IMR-90 (cell line): ENCODE data around the gene HAO2. TPM values are rescaled to one million over a fixed set of nuclear protein-coding genes. Genes with fewer than 3 reads are reported as not detected.

ENCODE experiments used
- ATAC-seq: fragments of 200-7000 bp; cut with Tn5 transposase; 2 replicates; pipeline ENCODE4 v1.9.1; 2020; ENCODE audit warnings: low read depth, mild to moderate bottlenecking, moderate library complexity
- BruUV-seq: library from RNA; stranded (reverse); fragments of 400-500 nt; replicated peaks from 2 replicates; lab custom pipeline; 2021; lab: Mats Ljungman, UMichigan
- CTCF ChIA-PET: fragments of 300-600 bp; formaldehyde crosslinking; extraction: SDS; loops from one replicate; lab custom pipeline; 2021; ENCODE audit warnings: antibody characterized with exemption; lab: Yijun Ruan, JAX
- POLR2A ChIA-PET: fragments of 300-600 bp; sonication (Branson Sonifier 250); formaldehyde crosslinking; loops from one replicate; lab custom pipeline; 2022; ENCODE audit warnings: antibody characterized with exemption; ENCODE audit not compliant: unreplicated experiment; lab: Charles Lee
- DNase-seq: peaks from one replicate; pipeline ENCODE4 v3.0.0; 2013
- H2AFZ ChIP-seq: replicated peaks from 2 replicates; pipeline ENCODE3; 2013; ENCODE audit warnings: low read length, mild to moderate bottlenecking; ENCODE audit not compliant: poor library complexity
- H2AK5ac ChIP-seq: 2 replicates; pipeline ENCODE4 v1.6.1; 2013; ENCODE audit warnings: low read depth, low read length, inconsistent platforms
- H2AK9ac ChIP-seq: replicated peaks from 2 replicates; pipeline ENCODE3; 2013; ENCODE audit warnings: mild to moderate bottlenecking, low read depth, low read length, moderate library complexity; ENCODE audit not compliant: poor library complexity
- H2BK120ac ChIP-seq: 2 replicates; pipeline ENCODE4 v1.6.1; 2013; ENCODE audit warnings: low read depth, low read length, inconsistent platforms
- H2BK15ac ChIP-seq: 3 replicates; pipeline ENCODE4 v1.6.1; 2013; ENCODE audit warnings: low read depth, low read length, inconsistent platforms
- H2BK20ac ChIP-seq: 2 replicates; pipeline ENCODE4 v1.6.1; 2013; ENCODE audit warnings: low read depth, mild to moderate bottlenecking, inconsistent platforms, low read length, moderate library complexity
- H2BK5ac ChIP-seq: 2 replicates; pipeline ENCODE4 v1.6.1; 2013; ENCODE audit warnings: mild to moderate bottlenecking, low read depth, low read length, inconsistent platforms; ENCODE audit not compliant: poor library complexity, severe bottlenecking
- H3K14ac ChIP-seq: replicated peaks from 2 replicates; pipeline ENCODE4 v1.6.1; 2013; ENCODE audit warnings: low read depth, low read length, inconsistent platforms
- H3K18ac ChIP-seq: 2 replicates; pipeline ENCODE4 v1.6.1; 2013; ENCODE audit warnings: low read depth, low read length, control low read depth
- H3K23ac ChIP-seq: 2 replicates; pipeline ENCODE4 v1.6.1; 2013; ENCODE audit warnings: low read depth, low read length, inconsistent platforms
- H3K27ac ChIP-seq: 2 replicates; pipeline ENCODE4 v1.5.1; 2013; ENCODE audit warnings: mild to moderate bottlenecking, control low read depth, low read length; ENCODE audit not compliant: insufficient read depth
- H3K27me3 ChIP-seq: 2 replicates; pipeline ENCODE4 v1.6.1; 2013; ENCODE audit warnings: low read length; ENCODE audit not compliant: control insufficient read depth, insufficient read depth
- H3K36me3 ChIP-seq: 2 replicates; pipeline ENCODE4 v1.6.1; 2013; ENCODE audit warnings: low read length, mixed read lengths; ENCODE audit not compliant: control insufficient read depth, insufficient read depth
- H3K4ac ChIP-seq: 2 replicates; pipeline ENCODE4 v1.6.1; 2013; ENCODE audit warnings: low read depth, low read length, inconsistent platforms
- H3K4me1 ChIP-seq: 2 replicates; pipeline ENCODE4 v1.6.1; 2013; ENCODE audit warnings: low read length, mixed read lengths; ENCODE audit not compliant: control insufficient read depth, insufficient read depth
- H3K4me2 ChIP-seq: 2 replicates; pipeline ENCODE4 v1.6.1; 2013; ENCODE audit warnings: low read depth, mild to moderate bottlenecking, control low read depth, low read length, moderate library complexity
- H3K4me3 ChIP-seq: 2 replicates; pipeline ENCODE4 v1.5.1; 2013; ENCODE audit warnings: low read depth, mild to moderate bottlenecking, control low read depth, low read length, moderate library complexity; ENCODE audit not compliant: insufficient read depth
- H3K56ac ChIP-seq: 2 replicates; pipeline ENCODE4 v1.6.1; 2013; ENCODE audit warnings: low read length, inconsistent platforms; ENCODE audit not compliant: insufficient read depth; ENCODE audit errors: extremely low read depth
- H3K79me1 ChIP-seq, 2 experiments: 2 replicates each; pipeline ENCODE4 v1.6.1; 2013; ENCODE audit warnings: low read length in 2 of 2, inconsistent platforms in 1 of 2, low read depth in 1 of 2
- H3K9ac ChIP-seq: 2 replicates; pipeline ENCODE4 v1.6.1; 2013; ENCODE audit warnings: low read depth, low read length, control low read depth
- H3K9me1 ChIP-seq: 2 replicates; pipeline ENCODE4 v1.6.1; 2013; ENCODE audit warnings: low read length, inconsistent platforms; ENCODE audit not compliant: insufficient read depth
- H3K9me3 ChIP-seq: 2 replicates; pipeline ENCODE4 v1.6.1; 2013; ENCODE audit warnings: low read length; ENCODE audit not compliant: control insufficient read depth, insufficient read depth
- H4K20me1 ChIP-seq: 2 replicates; pipeline ENCODE4 v1.6.1; 2013; ENCODE audit warnings: low read length, inconsistent platforms; ENCODE audit not compliant: insufficient read depth
- H4K5ac ChIP-seq: 2 replicates; pipeline ENCODE4 v1.6.1; 2013; ENCODE audit warnings: mild to moderate bottlenecking, low read depth, low read length, control low read depth
- H4K8ac ChIP-seq, 2 experiments: 2 replicates each; pipeline ENCODE4 v1.6.1; 2013; ENCODE audit warnings: low read depth in 2 of 2, low read length in 2 of 2, control low read depth in 1 of 2, inconsistent platforms in 1 of 2
- H4K91ac ChIP-seq: 2 replicates; pipeline ENCODE4 v1.6.1; 2013; ENCODE audit warnings: low read depth, low read length, inconsistent platforms; ENCODE audit not compliant: insufficient read depth
- BHLHE40 ChIP-seq: fragments of 150-350 bp; IDR thresholded peaks from 2 replicates; pipeline ENCODE4 v1.6.1; 2016; ENCODE audit warnings: mild to moderate bottlenecking, low read depth, low read length
- CHD1 ChIP-seq: IDR thresholded peaks from 2 replicates; pipeline ENCODE4 v1.6.1; 2012; ENCODE audit warnings: low read depth, low read length, improper control_type of control experiment
- CTCF ChIP-seq: conservative IDR thresholded peaks from 2 replicates; pipeline ENCODE4 v1.5.1; 2012; ENCODE audit warnings: mild to moderate bottlenecking, low read depth, low read length, improper control_type of control experiment
- FOS ChIP-seq: fragments of 150-350 bp; IDR thresholded peaks from 2 replicates; pipeline ENCODE4 v1.6.1; 2016; ENCODE audit warnings: low read depth, low read length
- MAZ ChIP-seq: IDR thresholded peaks from 2 replicates; pipeline ENCODE4 v1.6.1; 2012; ENCODE audit warnings: low read depth, mild to moderate bottlenecking, low read length, improper control_type of control experiment, moderate library complexity, borderline replicate concordance
- NFE2L2 ChIP-seq: fragments of 150-350 bp; IDR thresholded peaks from 2 replicates; pipeline ENCODE4 v1.6.1; 2016; ENCODE audit warnings: low read depth, mild to moderate bottlenecking, low read length
- POLR2A ChIP-seq: IDR thresholded peaks from 2 replicates; pipeline ENCODE4 v1.6.1; 2012; ENCODE audit warnings: mild to moderate bottlenecking, low read depth, low read length
- RCOR1 ChIP-seq: IDR thresholded peaks from 2 replicates; pipeline ENCODE4 v1.6.1; 2012; ENCODE audit warnings: mild to moderate bottlenecking, low read length, improper control_type of control experiment; ENCODE audit not compliant: insufficient replicate concordance
- SMC3 ChIP-seq: fragments of 150-350 bp; IDR thresholded peaks from 2 replicates; pipeline ENCODE4 v1.6.1; 2016; ENCODE audit warnings: low read depth, mild to moderate bottlenecking, antibody characterized with exemption, low read length, moderate library complexity
- WGBS, 2 experiments: methylation state at CpG; one replicate each; pipeline versions ENCODE4 v1.1.5 to v1.1.7; 2013; ENCODE audit warnings: missing lambda C conversion rate in 2 of 2; ENCODE audit not compliant: insufficient read length in 1 of 2; ENCODE audit errors: extremely low coverage in 2 of 2; 5-methylcytosine and 5-hydroxymethylcytosine counted together
- dilution Hi-C: fragments of 300-500 bp; cut with HindIII; formaldehyde crosslinking; loops from one replicate; pipeline ENCODE4 v1.14.3; 2018; ENCODE audit warnings: low sequenced_read_pairs; ENCODE audit not compliant: unreplicated experiment
- in situ Hi-C: fragments of 300-500 bp; cut with MboI; formaldehyde crosslinking; loops from 3 replicates; pipeline ENCODE4 v1.14.3; 2019; ENCODE audit warnings: low sequenced_read_pairs, inconsistent platforms, mixed read lengths
- intact Hi-C: fragments of 100-400 bp; cut with micrococcal nuclease; formaldehyde crosslinking; loops from 2 replicates; pipeline ENCODE4 v1.10.0; 2022
- polyA plus RNA-seq, 3 experiments: library from polyadenylated mRNA; depleted of rRNA; stranded (reverse); fragments of >200 nt; gene quantifications; 2 replicates each; pipeline ENCODE4 v1.2.3, GENCODE V29; 2012; ENCODE audit warnings: low replicate concordance in 1 of 3
- total RNA-seq: library from RNA; depleted of rRNA; stranded (reverse); fragments of >200 nt; gene quantifications from 2 replicates; pipeline ENCODE4 v1.2.3, GENCODE V29; 2012
- TF ChIP-seq, protein P1 (sequence below): fragments of 150-350 bp; IDR thresholded peaks from 2 replicates; pipeline ENCODE4 v1.6.1; 2016; ENCODE audit warnings: low read depth, mild to moderate bottlenecking, low read length, moderate library complexity, borderline replicate concordance
- TF ChIP-seq, protein P2 (sequence below): fragments of 150-350 bp; IDR thresholded peaks from 2 replicates; pipeline ENCODE4 v1.6.1; 2017; ENCODE audit warnings: mild to moderate bottlenecking, antibody characterized with exemption, low read length, low read depth

Gene HAO2
- total and polyA plus RNA-seq, 2 of the 4 experiments (the other 2 are of a cell fraction) = not detected

- H3K23ac ChIP-seq = no peak overlapping the region
- intact Hi-C loops = no loop called here
- in situ Hi-C loops = no loop called here
- H3K9me3 ChIP-seq = no peaks in the 10 kb centered on the region
- TF ChIP-seq POLR2A = no peak
- no peak for TF ChIP-seq CTCF
- no peak for TF ChIP-seq FOS
- no peak for TF ChIP-seq MAZ
- TF ChIP-seq RCOR1 = no peak
- no peak for TF ChIP-seq CHD1
- no peak for TF ChIP-seq BHLHE40
- no peak for TF ChIP-seq NFE2L2
- no peak for TF ChIP-seq SMC3
- TF ChIP-seq, protein P1, sequence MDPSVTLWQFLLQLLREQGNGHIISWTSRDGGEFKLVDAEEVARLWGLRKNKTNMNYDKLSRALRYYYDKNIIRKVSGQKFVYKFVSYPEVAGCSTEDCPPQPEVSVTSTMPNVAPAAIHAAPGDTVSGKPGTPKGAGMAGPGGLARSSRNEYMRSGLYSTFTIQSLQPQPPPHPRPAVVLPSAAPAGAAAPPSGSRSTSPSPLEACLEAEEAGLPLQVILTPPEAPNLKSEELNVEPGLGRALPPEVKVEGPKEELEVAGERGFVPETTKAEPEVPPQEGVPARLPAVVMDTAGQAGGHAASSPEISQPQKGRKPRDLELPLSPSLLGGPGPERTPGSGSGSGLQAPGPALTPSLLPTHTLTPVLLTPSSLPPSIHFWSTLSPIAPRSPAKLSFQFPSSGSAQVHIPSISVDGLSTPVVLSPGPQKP = no peak
- TF ChIP-seq, protein P2, sequence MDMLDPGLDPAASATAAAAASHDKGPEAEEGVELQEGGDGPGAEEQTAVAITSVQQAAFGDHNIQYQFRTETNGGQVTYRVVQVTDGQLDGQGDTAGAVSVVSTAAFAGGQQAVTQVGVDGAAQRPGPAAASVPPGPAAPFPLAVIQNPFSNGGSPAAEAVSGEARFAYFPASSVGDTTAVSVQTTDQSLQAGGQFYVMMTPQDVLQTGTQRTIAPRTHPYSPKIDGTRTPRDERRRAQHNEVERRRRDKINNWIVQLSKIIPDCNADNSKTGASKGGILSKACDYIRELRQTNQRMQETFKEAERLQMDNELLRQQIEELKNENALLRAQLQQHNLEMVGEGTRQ = no peak
- H3K9me1 ChIP-seq = no peaks in the 10 kb centered on the region
- H4K5ac ChIP-seq = no peak overlapping the region
- H3K9ac ChIP-seq = no peak overlapping the region
- dilution Hi-C loops = no loop called here
- H3K14ac ChIP-seq = no peak overlapping the region
- no peaks in the 10 kb centered on the region for H3K79me1 ChIP-seq
- no peak overlapping the region for H4K8ac ChIP-seq
- H3K4me3 ChIP-seq = no peak overlapping the region
- no peak overlapping the region for H3K4ac ChIP-seq
- no peak overlapping the region for H3K56ac ChIP-seq
- ChIA-PET CTCF (no interaction called here), POLR2A (no interaction called here)
- H3K18ac ChIP-seq = no peak overlapping the region
- H2AK9ac ChIP-seq = no peak overlapping the region
- no peak overlapping the region for H2BK120ac ChIP-seq
- no peak for ATAC-seq
- H4K20me1 ChIP-seq = no peaks in the 10 kb centered on the region
- WGBS, 2 experiments = 47% methylated on average over 2 of the region's 3 CpGs; no CpG with 5 or more reads in 1 of the 2 experiments
- H3K4me1 ChIP-seq = no peaks in the 10 kb centered on the region
- H3K36me3 ChIP-seq = no peaks in the 10 kb centered on the region
- no TSS peak for BruUV-seq
- H2AK5ac ChIP-seq = no peak overlapping the region
- DNase-seq = no peak
- no peak overlapping the region for H2BK15ac ChIP-seq
- H2AFZ ChIP-seq = no peak overlapping the region
- no peak overlapping the region for H3K4me2 ChIP-seq
- no peak overlapping the region for H3K27ac ChIP-seq
- H2BK20ac ChIP-seq = no peak overlapping the region
- no peak overlapping the region for H4K91ac ChIP-seq
- no peaks in the 10 kb centered on the region for H3K27me3 ChIP-seq
- H2BK5ac ChIP-seq = no peak overlapping the region
These were observed 23.2 kb downstream of the HAO2 start for GRCh38 chr1:119391749-119392148.
